Measurements from ENCODE around the gene SELENOO. TPM values are rescaled to one million over a fixed set of nuclear protein-coding genes. Genes with fewer than 3 reads are reported as not detected.

Gene SELENOO
- total RNA-seq, 1 experiment from 2014 or later, result 41.3 TPM

DNA sequence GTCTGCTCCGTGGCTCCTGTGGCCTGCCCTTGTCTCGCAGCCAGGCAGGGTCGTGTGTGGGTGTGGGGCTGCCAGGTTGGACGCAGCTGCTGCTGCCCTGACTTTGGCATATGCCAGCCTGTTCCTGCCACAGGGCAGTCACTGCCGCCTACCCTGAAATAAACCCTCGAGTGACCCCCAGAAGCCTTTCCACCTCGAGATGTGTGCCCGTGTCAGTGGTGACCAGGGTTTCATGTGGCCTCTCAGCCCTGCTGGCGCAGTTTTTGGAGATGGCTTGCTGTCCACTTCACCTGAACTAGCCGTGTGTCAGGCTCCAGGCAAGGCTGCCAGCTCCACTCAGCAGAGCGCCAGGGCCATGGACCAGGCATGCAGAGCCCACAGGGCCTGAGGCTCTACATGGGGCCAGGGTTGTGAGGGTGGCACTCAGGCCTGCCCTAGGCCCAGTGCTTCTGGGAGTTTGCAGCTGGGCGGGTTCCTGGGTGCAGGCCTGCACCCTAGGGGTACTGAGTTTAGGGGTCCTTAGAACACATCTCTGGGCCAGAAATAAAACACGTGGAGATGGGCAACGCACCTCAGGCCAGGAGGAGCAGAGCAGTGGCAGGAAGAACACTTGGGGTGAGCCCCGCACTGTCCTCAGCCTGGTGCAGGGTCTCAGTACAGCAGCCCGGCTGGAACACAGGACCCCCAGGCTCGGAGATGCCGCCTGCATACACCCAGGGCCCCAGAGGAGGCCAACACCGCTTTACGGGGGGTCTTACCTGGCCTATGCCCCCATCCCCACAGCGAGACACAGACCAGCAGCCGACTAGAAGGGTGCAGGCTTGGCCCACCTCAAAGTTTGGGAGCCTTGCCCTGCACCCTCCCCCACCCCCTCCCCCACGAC is 39.1 kb upstream of the SELENOO start:
- POLR2A ChIA-PET (ENCODE audit: low non-redundant PET), result no interaction called here
- TF ChIP-seq CTCF (conservative IDR thresholded peaks at IDR 0.05; ENCODE audit: low read depth, low read length) (no peak), EZH2 (IDR thresholded peaks at IDR 0.05; ENCODE audit: borderline replicate concordance, low read depth, low read length, poor library complexity, severe bottlenecking) (no peak)
- no TSS peak for BruUV-seq (replicated peaks)
- Histone ChIP-seq H3K36me3 (ENCODE audit: insufficient read depth, low read length, poor library complexity, severe bottlenecking) (no peaks in the 10 kb centered on the region), H3K4me1 (ENCODE audit: insufficient read depth, low read length, poor library complexity, severe bottlenecking) (no peaks in the 10 kb centered on the region), H3K9me3 (ENCODE audit: low read depth, low read length, poor library complexity, severe bottlenecking) (no peaks in the 10 kb centered on the region), H3K4me3 (ENCODE audit: low read depth, low read length, poor library complexity, severe bottlenecking) (no peak overlapping the region), H3K27me3 (replicated peaks; ENCODE audit: insufficient read depth, low read depth, low read length, poor library complexity) (no peaks in the 10 kb centered on the region), H3K27ac (ENCODE audit: low read depth, low read length, poor library complexity, severe bottlenecking) (no peak overlapping the region)
- DNase-seq (ENCODE audit: low spot score), result no peak
- CTCF ChIA-PET, result no interaction called here
- intact Hi-C loops (cut with micrococcal nuclease; ENCODE audit: unreplicated experiment), result no loop called here

DNA sequence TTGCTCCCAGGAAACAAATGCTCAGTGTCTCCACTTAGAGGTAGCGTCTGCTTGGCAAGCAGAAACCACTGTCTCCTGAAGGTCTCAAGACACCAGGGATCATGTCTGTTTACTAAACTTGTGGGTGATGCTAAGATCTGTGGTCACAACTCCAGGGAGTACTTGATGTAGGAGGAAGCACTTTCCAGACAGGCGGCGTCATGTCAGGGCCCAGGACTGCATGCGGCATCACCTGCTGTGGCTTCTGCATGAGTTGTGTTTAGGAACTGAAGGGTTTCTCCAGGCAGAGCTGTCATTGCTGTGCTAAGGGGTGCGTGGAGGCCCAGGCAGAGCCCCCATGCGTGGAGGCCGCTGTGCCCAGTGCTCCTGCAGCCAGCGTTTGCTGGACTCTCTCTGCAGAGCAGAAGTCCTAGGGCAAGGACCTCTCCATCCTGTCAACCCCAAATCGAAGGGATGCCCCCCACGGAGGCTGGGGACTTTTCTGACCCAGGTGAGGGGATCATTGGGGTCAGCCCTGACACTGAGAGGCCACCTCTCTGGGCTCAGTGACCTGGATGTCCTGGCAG is 38.3 kb upstream of the SELENOO start:
- intact Hi-C loops (cut with micrococcal nuclease; ENCODE audit: unreplicated experiment), result no loop called here
- H3K4me3 ChIP-seq (ENCODE audit: low read depth, low read length, poor library complexity, severe bottlenecking), result no peak overlapping the region
- H3K36me3 ChIP-seq (ENCODE audit: insufficient read depth, low read length, poor library complexity, severe bottlenecking), result no peaks in the 10 kb centered on the region
- no peaks in the 10 kb centered on the region for H3K9me3 ChIP-seq (ENCODE audit: low read depth, low read length, poor library complexity, severe bottlenecking)
- TF ChIP-seq EZH2 (IDR thresholded peaks at IDR 0.05; ENCODE audit: borderline replicate concordance, low read depth, low read length, poor library complexity, severe bottlenecking), result no peak
- TF ChIP-seq CTCF (conservative IDR thresholded peaks at IDR 0.05; ENCODE audit: low read depth, low read length), result no peak
- H3K27me3 ChIP-seq (replicated peaks; ENCODE audit: insufficient read depth, low read depth, low read length, poor library complexity), result no peaks in the 10 kb centered on the region
- POLR2A ChIA-PET (ENCODE audit: low non-redundant PET), result no interaction called here
- no TSS peak for BruUV-seq (replicated peaks)
- DNase-seq (ENCODE audit: low spot score), result no peak
- no peaks in the 10 kb centered on the region for H3K4me1 ChIP-seq (ENCODE audit: insufficient read depth, low read length, poor library complexity, severe bottlenecking)
- H3K27ac ChIP-seq (ENCODE audit: low read depth, low read length, poor library complexity, severe bottlenecking), result no peak overlapping the region
- CTCF ChIA-PET, result no interaction called here

DNA sequence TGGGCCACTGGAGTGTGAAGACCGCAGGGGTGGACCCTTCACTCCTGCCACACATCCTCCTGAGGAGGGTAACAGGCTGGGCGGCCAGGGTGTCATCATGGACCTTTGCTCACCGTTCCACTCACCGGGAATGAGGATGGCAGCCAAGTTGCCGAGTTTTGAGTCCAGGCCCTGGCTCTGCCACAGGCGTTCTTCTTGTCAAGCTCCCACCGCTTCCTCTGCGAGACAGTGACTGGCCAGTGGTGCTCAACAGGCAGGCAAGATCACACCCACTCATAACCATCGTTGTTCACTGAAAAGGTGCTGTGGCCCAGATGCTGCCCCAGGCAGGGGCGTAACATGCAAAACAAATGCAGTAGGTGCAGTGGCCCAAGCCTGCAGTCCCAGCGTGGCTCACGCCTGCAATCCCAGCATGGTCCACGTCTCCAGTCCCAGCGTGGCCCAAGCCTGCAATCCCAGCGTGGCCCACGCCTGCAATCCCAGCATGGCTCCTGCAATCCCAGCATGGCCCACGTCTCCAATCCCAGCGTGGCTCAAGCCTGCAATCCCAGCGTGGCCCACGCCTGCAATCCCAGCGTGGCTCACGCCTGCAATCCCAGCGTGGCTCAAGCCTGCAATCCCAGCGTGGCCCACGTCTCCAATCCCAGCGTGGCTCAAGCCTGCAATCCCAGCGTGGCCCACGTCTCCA is 35.2 kb upstream of the SELENOO start:
- CTCF ChIA-PET, result no interaction called here
- POLR2A ChIA-PET (ENCODE audit: low non-redundant PET), result no interaction called here
- BruUV-seq (replicated peaks), result no TSS peak
- Histone ChIP-seq H3K4me3 (ENCODE audit: low read depth, low read length, poor library complexity, severe bottlenecking) (no peak overlapping the region), H3K27ac (ENCODE audit: low read depth, low read length, poor library complexity, severe bottlenecking) (no peak overlapping the region), H3K36me3 (ENCODE audit: insufficient read depth, low read length, poor library complexity, severe bottlenecking) (no peaks in the 10 kb centered on the region), H3K9me3 (ENCODE audit: low read depth, low read length, poor library complexity, severe bottlenecking) (no peaks in the 10 kb centered on the region), H3K4me1 (ENCODE audit: insufficient read depth, low read length, poor library complexity, severe bottlenecking) (peaks cover 4% of the 10 kb centered on the region), H3K27me3 (replicated peaks; ENCODE audit: insufficient read depth, low read depth, low read length, poor library complexity) (no peaks in the 10 kb centered on the region)
- intact Hi-C loops (cut with micrococcal nuclease; ENCODE audit: unreplicated experiment), result no loop called here
- no peak for TF ChIP-seq CTCF (conservative IDR thresholded peaks at IDR 0.05; ENCODE audit: low read depth, low read length)
- TF ChIP-seq EZH2 (IDR thresholded peaks at IDR 0.05; ENCODE audit: borderline replicate concordance, low read depth, low read length, poor library complexity, severe bottlenecking), result no peak
- no peak for DNase-seq (ENCODE audit: low spot score)

All from A673 (cell line).